Measurements from ENCODE around the gene URI1.
A peak's percentile ranks its signal among the peaks of the same experiment; 100 is the strongest.

The URI1 gene

DNA sequence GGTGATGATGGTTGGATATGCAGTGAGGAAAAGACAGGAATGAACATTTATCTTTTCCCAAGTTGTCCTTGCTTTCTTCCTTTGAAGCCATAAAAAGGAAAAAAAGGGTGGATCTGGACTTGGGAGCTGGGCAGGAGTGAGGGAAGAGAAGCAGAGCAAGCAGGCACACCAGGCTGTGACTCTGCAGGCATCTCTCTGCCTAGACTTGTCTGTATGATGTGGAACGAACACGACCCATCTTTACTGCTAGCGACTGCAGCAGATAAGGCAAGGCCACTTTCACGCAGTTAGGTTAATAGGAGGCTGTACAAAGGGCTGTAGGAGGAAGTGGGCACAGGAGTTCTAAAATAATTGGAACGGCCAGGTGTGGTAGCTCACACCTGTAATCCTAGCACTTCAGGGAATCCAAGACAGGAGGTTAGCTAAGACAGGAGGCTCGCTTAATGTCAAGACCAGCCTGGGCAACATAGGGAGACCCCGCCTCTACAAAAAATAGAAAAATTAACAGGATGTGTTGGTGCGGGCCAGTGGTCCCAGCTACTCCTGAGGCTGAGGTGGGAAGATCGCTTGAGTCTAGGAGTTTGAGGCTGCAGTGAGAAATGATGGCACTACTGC lies 961 bp upstream of the URI1 start:
- peaks cover 18% of the 10 kb centered on the region for H3K4me1 ChIP-seq (ENCODE audit: insufficient read depth, poor library complexity, severe bottlenecking)
- H3K4me3 ChIP-seq (ENCODE audit: severe bottlenecking), result no peak overlapping the region
- ATAC-seq (ENCODE audit: low read depth), result no peak
- H3K27ac ChIP-seq (ENCODE audit: poor library complexity, severe bottlenecking), result no peak overlapping the region
- DNase-seq (ENCODE audit: low spot score), result no peak
- H3K27me3 ChIP-seq (ENCODE audit: insufficient read depth, poor library complexity, severe bottlenecking), result no peaks in the 10 kb centered on the region
- TF ChIP-seq, protein P1, sequence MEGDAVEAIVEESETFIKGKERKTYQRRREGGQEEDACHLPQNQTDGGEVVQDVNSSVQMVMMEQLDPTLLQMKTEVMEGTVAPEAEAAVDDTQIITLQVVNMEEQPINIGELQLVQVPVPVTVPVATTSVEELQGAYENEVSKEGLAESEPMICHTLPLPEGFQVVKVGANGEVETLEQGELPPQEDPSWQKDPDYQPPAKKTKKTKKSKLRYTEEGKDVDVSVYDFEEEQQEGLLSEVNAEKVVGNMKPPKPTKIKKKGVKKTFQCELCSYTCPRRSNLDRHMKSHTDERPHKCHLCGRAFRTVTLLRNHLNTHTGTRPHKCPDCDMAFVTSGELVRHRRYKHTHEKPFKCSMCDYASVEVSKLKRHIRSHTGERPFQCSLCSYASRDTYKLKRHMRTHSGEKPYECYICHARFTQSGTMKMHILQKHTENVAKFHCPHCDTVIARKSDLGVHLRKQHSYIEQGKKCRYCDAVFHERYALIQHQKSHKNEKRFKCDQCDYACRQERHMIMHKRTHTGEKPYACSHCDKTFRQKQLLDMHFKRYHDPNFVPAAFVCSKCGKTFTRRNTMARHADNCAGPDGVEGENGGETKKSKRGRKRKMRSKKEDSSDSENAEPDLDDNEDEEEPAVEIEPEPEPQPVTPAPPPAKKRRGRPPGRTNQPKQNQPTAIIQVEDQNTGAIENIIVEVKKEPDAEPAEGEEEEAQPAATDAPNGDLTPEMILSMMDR (IDR thresholded peaks at IDR 0.05; ENCODE audit: poor library complexity, severe bottlenecking), result no peak
- peaks cover 8% of the 10 kb centered on the region for H3K36me3 ChIP-seq (ENCODE audit: low read depth)
- no peaks in the 10 kb centered on the region for H3K9me3 ChIP-seq (ENCODE audit: severe bottlenecking)

DNA sequence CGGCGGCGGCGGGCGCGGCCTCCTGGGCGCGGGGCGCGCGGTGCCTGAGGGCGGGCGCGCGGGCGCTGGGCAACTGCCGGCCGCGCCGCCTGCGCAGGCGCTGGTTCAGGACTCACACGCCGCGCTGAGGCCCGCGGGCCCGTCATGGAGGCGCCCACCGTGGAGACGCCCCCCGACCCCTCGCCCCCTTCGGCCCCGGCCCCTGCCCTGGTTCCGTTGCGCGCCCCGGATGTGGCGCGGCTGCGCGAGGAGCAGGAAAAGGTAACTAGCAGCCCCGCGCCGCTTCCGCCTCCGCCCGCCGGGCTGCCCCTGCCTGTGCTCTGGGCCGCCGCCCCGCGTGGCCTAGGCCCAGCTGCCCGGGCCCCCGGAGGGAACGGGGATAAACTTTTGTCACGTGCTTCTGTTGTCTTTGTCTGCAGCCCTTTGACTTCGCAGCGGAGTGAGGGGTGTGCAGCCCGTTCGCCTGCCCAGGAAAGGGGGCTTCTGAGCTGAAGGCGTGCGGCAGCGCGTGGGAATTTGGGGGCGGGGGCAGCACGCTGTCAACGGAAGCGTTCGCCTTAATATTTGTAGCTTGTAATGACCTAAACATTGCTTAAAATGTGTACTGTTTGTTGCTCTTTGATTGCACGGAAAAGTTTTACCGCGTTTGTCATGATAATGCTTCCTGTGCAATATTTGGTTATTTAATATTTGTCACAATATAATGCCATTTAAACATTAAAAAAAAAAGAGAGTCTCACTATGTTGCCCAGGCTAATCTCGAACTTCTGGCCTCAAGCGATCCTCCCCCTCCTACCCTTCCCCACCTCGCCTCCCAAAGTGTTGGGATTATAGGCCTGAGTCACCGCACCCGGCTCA lies 594 bp downstream of the URI1 start:
- H3K9me3 ChIP-seq (ENCODE audit: severe bottlenecking), result no peaks in the 10 kb centered on the region
- peak overlapping the region; percentile 100 for H3K4me3 ChIP-seq (ENCODE audit: severe bottlenecking)
- TF ChIP-seq, protein P1 (IDR thresholded peaks at IDR 0.05; ENCODE audit: poor library complexity, severe bottlenecking), result no peak
- ATAC-seq (ENCODE audit: low read depth) (peak; percentile 79), DNase-seq (ENCODE audit: low spot score) (no peak)
- peaks cover 27% of the 10 kb centered on the region for H3K4me1 ChIP-seq (ENCODE audit: insufficient read depth, poor library complexity, severe bottlenecking)
- peak overlapping the region; percentile 54 for H3K27ac ChIP-seq (ENCODE audit: poor library complexity, severe bottlenecking)
- H3K36me3 ChIP-seq (ENCODE audit: low read depth), result peaks cover 10% of the 10 kb centered on the region
- H3K27me3 ChIP-seq (ENCODE audit: insufficient read depth, poor library complexity, severe bottlenecking), result no peaks in the 10 kb centered on the region

DNA sequence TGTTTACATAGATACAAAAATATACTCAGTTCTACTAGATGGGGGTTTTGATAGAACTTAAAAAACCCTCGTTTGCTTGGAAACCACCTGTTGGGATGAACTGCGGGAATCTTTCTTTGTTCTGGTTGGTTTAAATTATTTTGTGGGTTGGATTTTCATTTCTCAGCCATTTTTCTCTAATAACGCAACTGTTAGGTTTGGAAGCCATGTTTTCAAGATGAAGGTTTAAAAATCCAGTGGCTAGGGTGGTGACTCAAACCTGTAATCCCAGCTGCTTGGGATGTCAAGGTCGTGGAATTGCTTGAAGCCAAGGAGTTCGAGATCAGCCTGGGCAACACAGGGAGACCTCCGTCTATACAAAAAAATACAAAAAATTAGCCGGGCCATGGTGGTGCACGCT lies 1.6 kb downstream of the URI1 start:
- H3K27me3 ChIP-seq (ENCODE audit: insufficient read depth, poor library complexity, severe bottlenecking), result no peaks in the 10 kb centered on the region
- no peak overlapping the region for H3K27ac ChIP-seq (ENCODE audit: poor library complexity, severe bottlenecking)
- TF ChIP-seq, protein P1 (IDR thresholded peaks at IDR 0.05; ENCODE audit: poor library complexity, severe bottlenecking), result no peak
- H3K4me3 ChIP-seq (ENCODE audit: severe bottlenecking), result peak overlapping the region; percentile 100
- no peak for DNase-seq (ENCODE audit: low spot score)
- no peak for ATAC-seq (ENCODE audit: low read depth)
- H3K36me3 ChIP-seq (ENCODE audit: low read depth), result peaks cover 10% of the 10 kb centered on the region
- peaks cover 32% of the 10 kb centered on the region for H3K4me1 ChIP-seq (ENCODE audit: insufficient read depth, poor library complexity, severe bottlenecking)
- no peaks in the 10 kb centered on the region for H3K9me3 ChIP-seq (ENCODE audit: severe bottlenecking)

DNA sequence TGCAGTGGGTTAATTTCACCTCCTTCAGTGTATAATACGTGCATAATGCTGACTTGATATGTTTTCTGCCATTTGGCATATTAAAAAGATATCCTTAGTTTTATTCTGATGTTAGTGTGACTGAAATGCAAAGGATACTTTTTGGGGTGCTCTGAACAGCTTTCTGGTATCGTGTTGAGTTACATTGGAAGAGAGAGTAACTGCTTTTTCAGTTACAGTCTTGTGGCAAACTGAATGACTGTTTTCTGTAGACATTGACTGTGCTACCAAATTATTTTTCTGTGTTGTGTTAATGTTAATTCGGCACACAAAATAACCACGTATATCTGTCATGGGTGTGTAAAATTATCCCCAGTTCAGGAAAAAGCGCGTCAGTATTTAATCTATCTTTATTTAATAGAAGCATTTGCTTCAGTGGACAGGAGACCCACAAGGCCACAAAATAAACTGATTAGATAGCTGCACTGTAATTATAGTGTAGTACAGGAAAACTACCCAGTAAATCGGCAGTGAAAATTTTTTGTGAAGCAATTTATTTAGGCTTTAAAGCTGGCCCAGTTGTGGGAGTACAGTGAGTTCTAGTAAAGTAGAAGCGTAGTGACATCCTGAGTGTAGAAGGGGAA lies 2.5 kb downstream of the URI1 start:
- no peak overlapping the region for H3K27ac ChIP-seq (ENCODE audit: poor library complexity, severe bottlenecking)

More for the DNA sequence above, 2.5 kb downstream of the URI1 start:
- H3K36me3 ChIP-seq (ENCODE audit: low read depth), result peaks cover 10% of the 10 kb centered on the region
- ATAC-seq (ENCODE audit: low read depth), result no peak
- H3K9me3 ChIP-seq (ENCODE audit: severe bottlenecking), result no peaks in the 10 kb centered on the region
- H3K4me3 ChIP-seq (ENCODE audit: severe bottlenecking), result no peak overlapping the region
- no peak for DNase-seq (ENCODE audit: low spot score)
- peaks cover 32% of the 10 kb centered on the region for H3K4me1 ChIP-seq (ENCODE audit: insufficient read depth, poor library complexity, severe bottlenecking)
- no peaks in the 10 kb centered on the region for H3K27me3 ChIP-seq (ENCODE audit: insufficient read depth, poor library complexity, severe bottlenecking)
- TF ChIP-seq, protein P1 (IDR thresholded peaks at IDR 0.05; ENCODE audit: poor library complexity, severe bottlenecking), result no peak
